Stomach smooth muscle (tissue), 2 donors: Measurements from ENCODE around the gene ALDH1L2.
"Not testable (repeated sequence)": the region's sequence is repeated elsewhere in the genome, so short reads cannot be mapped to it uniquely, and the experiment has no call there.

Experiments used
- H3K27ac ChIP-seq: one replicate; pipeline ENCODE4 v1.7.0; 2013; ENCODE audit warnings: mild to moderate bottlenecking, low read length, inconsistent platforms
- H3K27me3 ChIP-seq, 2 donors: one replicate each; pipeline ENCODE4 v1.7.0; 2013; ENCODE audit warnings: low read length in 2 of 2; ENCODE audit not compliant: insufficient read depth in 2 of 2, control insufficient read depth in 1 of 2
- H3K36me3 ChIP-seq, 2 donors: one replicate each; pipeline ENCODE4 v1.7.0; 2013; ENCODE audit warnings: low read length in 2 of 2; ENCODE audit not compliant: control insufficient read depth in 2 of 2, insufficient read depth in 2 of 2
- H3K4me1 ChIP-seq: one replicate; pipeline ENCODE4 v1.7.0; 2013; ENCODE audit warnings: low read length; ENCODE audit not compliant: control insufficient read depth, insufficient read depth
- H3K4me3 ChIP-seq, 2 donors: one replicate each; pipeline ENCODE4 v1.7.0; 2013; ENCODE audit warnings: low read length in 2 of 2
- H3K9ac ChIP-seq, 2 donors: one replicate each; pipeline ENCODE4 v1.7.0; 2013; ENCODE audit warnings: low read length in 2 of 2, mild to moderate bottlenecking in 1 of 2
- H3K9me3 ChIP-seq, 2 donors: one replicate each; pipeline ENCODE4 v1.7.0; 2013; ENCODE audit warnings: low read length in 2 of 2; ENCODE audit not compliant: control insufficient read depth in 2 of 2
- donor health status: healthy.
- donor health status: Pancreatic carcinoma.

Gene ALDH1L2

DNA sequence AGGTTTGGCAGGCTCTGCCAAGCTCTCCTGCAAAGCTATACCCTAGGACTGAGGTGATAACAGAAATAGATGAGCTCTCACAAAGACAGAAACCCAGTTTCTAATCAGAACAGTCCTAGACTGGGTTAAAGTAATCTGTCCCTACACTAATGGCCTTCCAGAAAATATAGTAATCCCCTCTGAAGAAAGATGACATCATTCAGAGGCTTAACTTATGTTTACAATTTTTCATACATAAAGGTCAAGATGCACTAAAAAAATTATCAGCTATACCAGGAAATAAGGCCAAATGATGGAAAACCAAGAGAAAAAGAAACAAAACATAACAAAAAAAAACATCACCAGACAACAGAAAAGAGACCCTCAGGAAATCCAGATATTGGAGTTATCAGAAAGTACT, 18.4 kb upstream of the ALDH1L2 start:
- no peaks in the 10 kb centered on the region for H3K4me1 ChIP-seq
- no peaks in the 10 kb centered on the region for H3K9me3 ChIP-seq
- H3K27ac ChIP-seq, result no peak overlapping the region
- no peaks in the 10 kb centered on the region for H3K36me3 ChIP-seq
- H3K27me3 ChIP-seq, result no peaks in the 10 kb centered on the region
- H3K9ac ChIP-seq, result no peak overlapping the region
- no peak overlapping the region for H3K4me3 ChIP-seq

DNA sequence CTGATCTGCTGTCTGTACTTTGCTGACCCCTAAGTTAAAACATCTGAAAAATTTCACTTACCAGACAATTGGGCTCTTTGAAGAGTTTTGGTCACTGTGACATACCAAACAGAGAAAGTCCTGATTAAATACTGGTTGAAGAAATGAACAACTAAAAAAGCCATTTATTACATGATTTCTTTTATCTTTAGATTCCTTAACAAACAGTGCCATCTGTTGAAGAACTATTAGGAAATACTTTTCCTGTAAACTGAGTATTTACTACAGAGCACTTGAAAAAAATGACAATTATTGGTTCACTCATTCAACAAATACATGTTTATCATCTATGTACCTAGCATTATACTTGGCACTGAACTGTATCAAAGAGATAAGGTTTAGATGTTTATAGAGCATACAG, 16.7 kb upstream of the ALDH1L2 start:
- no peaks in the 10 kb centered on the region for H3K27me3 ChIP-seq
- no peak overlapping the region for H3K27ac ChIP-seq
- no peaks in the 10 kb centered on the region for H3K9me3 ChIP-seq
- H3K4me1 ChIP-seq, result no peaks in the 10 kb centered on the region
- no peak overlapping the region for H3K4me3 ChIP-seq
- H3K36me3 ChIP-seq, result no peaks in the 10 kb centered on the region
- no peak overlapping the region for H3K9ac ChIP-seq

DNA sequence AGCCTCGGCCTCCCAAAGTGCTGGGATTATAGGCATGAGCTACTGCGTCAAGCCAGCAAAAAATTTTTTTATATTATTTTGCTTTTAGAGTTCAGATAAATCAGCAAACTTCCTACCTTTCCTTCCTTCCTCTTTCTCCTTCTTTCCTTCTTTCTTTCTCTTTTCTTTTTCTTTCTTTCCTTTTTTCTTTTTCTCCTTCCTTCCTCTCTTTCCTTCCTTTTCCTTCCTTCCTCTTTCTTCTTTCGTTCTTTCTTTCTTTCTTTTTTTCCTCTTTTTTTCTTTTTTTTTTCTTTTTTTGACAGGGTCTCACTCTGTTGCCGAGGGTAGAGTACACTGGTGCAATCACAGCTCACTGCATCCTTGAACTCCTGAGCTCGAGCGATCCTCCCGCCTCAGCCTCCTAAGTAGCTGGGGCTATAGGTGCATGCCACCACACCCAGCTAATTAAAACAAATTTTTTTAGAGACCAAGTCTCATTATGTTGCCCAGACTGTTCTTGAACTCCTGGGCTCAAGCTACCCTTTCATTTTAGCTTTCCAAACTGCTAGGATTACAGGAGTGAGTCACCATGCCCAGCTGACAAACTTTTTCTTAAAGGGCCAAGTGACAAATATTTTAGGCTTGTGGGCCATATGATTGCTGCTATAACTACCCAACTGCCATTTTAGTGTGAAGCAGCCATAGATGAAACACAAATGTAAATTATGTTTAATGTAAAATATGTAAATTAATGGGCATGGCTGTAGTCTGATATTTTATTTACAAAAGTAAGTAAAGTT, 16.1 kb upstream of the ALDH1L2 start:
- no peak overlapping the region for H3K27ac ChIP-seq
- no peak overlapping the region for H3K4me3 ChIP-seq
- no peaks in the 10 kb centered on the region for H3K9me3 ChIP-seq
- H3K27me3 ChIP-seq, result no peaks in the 10 kb centered on the region
- no peaks in the 10 kb centered on the region for H3K36me3 ChIP-seq
- no peaks in the 10 kb centered on the region for H3K4me1 ChIP-seq
- no peak overlapping the region for H3K9ac ChIP-seq

DNA sequence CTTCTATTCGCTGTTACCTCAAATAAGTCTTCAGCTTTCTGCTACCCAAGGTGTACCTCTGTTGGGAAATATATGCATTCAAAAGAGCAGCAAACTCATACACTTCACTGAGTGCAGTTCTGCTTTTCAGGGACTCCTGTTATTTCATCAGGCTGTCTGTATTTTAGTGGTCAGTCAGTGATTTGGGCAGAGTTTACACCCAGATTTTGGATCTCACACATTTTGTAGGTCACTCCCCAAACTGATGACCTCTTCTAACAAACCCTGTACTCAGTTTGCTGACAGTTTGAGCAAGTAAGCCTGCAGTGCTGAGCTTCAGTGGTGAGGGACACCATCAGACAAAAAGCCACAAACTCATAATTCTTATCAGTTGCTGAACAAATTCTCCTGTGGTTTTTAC, 15.1 kb upstream of the ALDH1L2 start:
- Histone ChIP-seq H3K36me3 (no peaks in the 10 kb centered on the region), H3K9me3 (no peaks in the 10 kb centered on the region), H3K27me3 (no peaks in the 10 kb centered on the region), H3K4me1 (no peaks in the 10 kb centered on the region), H3K27ac (no peak overlapping the region), H3K9ac (no peak overlapping the region), H3K4me3 (no peak overlapping the region)

DNA sequence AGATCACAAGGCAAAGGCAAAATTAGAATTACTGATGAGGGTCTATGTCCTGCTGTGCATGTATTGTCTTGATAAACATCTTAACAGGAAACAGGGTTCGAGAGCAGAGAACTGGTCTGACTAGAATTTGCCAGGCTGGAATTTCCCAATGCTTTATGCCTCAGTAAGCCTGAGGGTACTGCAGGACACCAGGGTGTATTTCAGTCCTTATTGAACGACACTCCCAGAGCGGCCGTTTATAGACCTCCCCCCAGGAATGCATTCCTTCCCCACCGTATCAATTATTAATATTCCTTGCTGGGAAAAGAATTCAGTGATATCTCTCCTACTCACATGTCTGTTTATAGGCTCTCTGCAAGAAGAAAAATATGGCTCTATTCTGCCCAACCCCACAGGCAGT, 11.1 kb upstream of the ALDH1L2 start:
- not testable (repeated sequence) for H3K27me3 ChIP-seq, H3K9ac ChIP-seq, H3K4me1 ChIP-seq, H3K9me3 ChIP-seq, H3K36me3 ChIP-seq, H3K4me3 ChIP-seq, H3K27ac ChIP-seq

DNA sequence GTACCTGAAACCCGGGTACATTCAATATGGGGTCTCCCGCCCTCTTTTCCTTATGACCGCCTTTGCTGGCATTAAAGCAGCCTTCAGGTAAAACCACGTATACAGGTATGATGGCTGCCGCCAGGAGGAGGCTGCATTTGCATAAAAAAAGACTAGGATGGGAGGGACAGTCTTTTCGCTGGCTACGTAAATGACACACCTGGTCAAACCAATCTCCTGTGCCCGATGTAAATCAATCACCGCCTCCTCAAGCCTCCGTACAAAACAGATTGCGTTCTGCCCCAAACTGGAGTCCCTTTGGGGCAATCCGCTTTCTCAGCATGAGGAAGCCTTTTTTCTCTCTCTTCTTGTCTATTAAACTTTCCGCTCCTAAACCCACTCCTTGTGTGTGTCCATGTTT, 8.1 kb upstream of the ALDH1L2 start:
- Histone ChIP-seq H3K36me3 (no peaks in the 10 kb centered on the region), H3K9me3 (no peaks in the 10 kb centered on the region), H3K27me3 (no peaks in the 10 kb centered on the region), H3K27ac (no peak overlapping the region), H3K4me1 (no peaks in the 10 kb centered on the region), H3K9ac (no peak overlapping the region), H3K4me3 (no peak overlapping the region)

DNA sequence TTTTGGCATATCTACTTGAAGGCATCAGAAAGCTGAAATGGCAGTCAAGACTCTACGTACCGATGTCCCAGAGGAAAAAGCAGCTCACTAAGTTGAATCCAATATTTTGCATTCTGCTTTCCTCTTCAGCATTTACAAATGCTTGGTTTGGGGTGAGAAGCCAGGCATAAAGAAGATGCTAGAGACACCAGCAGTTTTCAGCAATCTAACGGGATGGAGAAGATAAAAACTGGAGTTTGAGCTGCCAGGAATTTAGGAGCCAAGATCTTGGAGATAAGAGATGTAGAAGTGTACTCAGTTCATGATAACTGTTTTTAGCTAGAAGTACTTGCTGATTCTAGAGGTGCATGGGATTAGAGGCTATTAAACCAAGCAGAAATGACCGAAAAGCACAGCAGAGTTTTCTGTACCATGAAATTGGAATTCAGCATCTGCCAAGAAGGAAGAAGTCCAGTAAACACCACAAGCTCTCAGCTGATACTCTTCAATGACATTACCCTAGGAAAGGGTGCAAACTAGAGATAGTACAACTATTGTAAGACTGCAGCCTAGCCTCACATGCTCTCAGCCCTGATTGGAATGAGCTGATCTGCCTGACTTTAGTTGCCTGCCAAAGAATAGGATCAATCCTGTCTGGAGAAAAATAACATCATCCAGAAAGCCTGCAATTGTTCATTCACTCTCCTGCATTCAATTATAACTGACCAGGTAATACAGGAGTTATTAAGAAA, 7.4 kb upstream of the ALDH1L2 start:
- Histone ChIP-seq H3K4me1 (no peaks in the 10 kb centered on the region), H3K9ac (no peak overlapping the region), H3K4me3 (no peak overlapping the region), H3K27ac (no peak overlapping the region), H3K9me3 (no peaks in the 10 kb centered on the region), H3K36me3 (no peaks in the 10 kb centered on the region), H3K27me3 (no peaks in the 10 kb centered on the region)

DNA sequence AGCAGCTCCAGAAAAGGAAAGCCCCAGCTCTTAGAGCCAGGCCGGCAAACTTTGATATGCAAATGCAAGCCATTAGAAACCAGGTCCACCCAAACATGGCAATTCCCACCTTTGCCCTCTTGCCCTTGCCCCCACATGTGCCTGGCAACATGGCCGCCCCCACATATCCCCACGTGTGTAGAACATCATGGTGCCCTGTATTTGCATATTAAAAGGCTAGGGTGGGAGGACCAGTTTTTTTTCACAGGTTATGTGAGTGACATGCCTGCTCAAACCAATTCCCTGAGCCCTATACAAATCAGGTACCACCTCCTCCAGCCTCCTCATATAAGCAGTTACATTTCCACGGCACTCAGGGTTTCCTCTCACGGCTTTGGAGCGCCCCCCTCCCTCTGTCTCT, 6.1 kb upstream of the ALDH1L2 start:
- Histone ChIP-seq H3K27me3 (no peaks in the 10 kb centered on the region), H3K36me3 (no peaks in the 10 kb centered on the region), H3K9ac (no peak overlapping the region), H3K27ac (no peak overlapping the region), H3K9me3 (no peaks in the 10 kb centered on the region), H3K4me1 (no peaks in the 10 kb centered on the region), H3K4me3 (no peak overlapping the region)

DNA sequence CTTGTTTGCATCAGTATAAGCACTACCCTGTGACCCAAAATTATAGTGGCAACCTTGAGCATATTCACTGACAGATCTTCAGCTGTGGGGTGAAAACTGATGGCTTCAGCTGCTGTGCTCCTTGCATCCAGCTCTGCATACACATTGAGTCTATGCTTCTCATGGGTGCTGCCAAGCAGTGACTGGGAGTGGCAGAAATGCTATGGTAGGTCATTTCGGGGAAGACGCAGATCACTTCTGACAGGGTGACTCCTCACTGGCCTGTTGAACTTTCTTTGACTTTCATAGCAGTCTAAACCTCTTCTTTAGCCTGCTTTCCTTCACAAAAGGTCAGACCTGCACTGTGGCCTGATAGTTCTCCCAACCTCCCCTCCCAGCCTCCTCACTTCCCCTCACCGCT, 5.6 kb upstream of the ALDH1L2 start:
- Histone ChIP-seq H3K4me3 (no peak overlapping the region), H3K27ac (no peak overlapping the region), H3K4me1 (peaks cover under 1% of the 10 kb centered on the region), H3K36me3 (no peaks in the 10 kb centered on the region), H3K9me3 (no peaks in the 10 kb centered on the region), H3K9ac (no peak overlapping the region), H3K27me3 (no peaks in the 10 kb centered on the region)

DNA sequence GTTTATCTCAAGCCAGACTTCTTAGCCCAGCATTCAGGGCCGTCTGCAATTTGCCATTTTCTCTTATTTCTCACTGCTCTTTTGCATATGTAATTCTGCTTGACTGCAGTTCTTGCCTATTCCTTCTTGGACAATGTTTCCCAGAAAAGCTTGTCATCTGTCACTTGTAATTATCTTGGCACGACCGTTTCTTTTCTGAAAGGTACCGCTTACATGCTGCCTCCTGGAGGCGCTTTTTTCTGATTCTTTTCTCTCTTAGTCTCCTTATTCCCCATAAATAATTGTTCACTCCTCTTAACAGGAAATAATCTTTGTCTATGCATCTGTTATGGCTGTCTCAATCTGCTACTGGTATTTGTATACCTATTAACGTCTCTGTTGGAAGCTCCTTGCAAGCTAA, 1.2 kb upstream of the ALDH1L2 start:
- no peak overlapping the region for H3K27ac ChIP-seq
- no peaks in the 10 kb centered on the region for H3K36me3 ChIP-seq
- H3K9ac ChIP-seq, result no peak overlapping the region
- no peaks in the 10 kb centered on the region for H3K9me3 ChIP-seq
- no peaks in the 10 kb centered on the region for H3K27me3 ChIP-seq
- peaks cover 18% of the 10 kb centered on the region for H3K4me1 ChIP-seq
- H3K4me3 ChIP-seq, result no peak overlapping the region

DNA sequence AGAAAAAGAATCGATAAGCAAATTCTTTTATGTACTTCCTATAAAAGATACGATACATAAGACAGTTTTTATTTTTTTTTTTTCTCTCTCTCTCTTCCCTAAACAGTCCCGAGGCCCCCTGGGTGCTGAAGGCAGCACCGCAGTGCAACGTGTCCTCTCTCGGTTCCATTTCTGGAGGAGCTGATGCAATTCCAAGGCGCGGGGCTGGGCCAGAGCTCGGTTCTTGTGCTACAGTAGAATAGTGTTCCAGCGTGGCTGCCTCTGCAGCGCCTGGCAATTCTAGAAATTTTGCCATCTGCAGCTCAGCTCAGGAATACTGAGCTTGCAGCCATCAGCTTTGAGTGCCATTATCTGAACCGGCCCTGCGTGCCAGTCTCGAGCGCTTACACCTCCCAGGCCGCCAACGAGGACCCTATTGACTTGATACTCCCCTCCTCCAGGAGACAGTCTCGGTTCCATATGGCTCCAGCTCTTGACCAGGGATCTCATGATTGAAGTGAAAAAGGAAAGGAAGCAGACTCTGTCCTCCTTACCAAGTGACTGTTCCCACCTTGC, 630 bp downstream of the ALDH1L2 start:
- no peaks in the 10 kb centered on the region for H3K27me3 ChIP-seq
- no peaks in the 10 kb centered on the region for H3K9me3 ChIP-seq
- peak overlapping the region; percentile 87 to 92 for H3K4me3 ChIP-seq
- H3K27ac ChIP-seq, result peak overlapping the region; percentile 41
- peaks cover 18% of the 10 kb centered on the region for H3K4me1 ChIP-seq
- no peaks in the 10 kb centered on the region for H3K36me3 ChIP-seq
- peak overlapping the region; percentile 72 to 76 for H3K9ac ChIP-seq
